Hepatic stellate cell (primary cell): Measurements from ENCODE around the gene ACSL4.
"Not testable (repeated sequence)": the region's sequence is repeated elsewhere in the genome, so short reads cannot be mapped to it uniquely, and the experiment has no call there.

ENCODE experiments used
- DNase-seq: peaks from one replicate; pipeline ENCODE4 v3.0.0; 2011; ENCODE audit warnings: low spot score

The ACSL4 gene

GRCh38 chrX:109728173-109728535 lies 4.9 kb downstream of the ACSL4 start:
- DNase-seq, result no peak

DNA sequence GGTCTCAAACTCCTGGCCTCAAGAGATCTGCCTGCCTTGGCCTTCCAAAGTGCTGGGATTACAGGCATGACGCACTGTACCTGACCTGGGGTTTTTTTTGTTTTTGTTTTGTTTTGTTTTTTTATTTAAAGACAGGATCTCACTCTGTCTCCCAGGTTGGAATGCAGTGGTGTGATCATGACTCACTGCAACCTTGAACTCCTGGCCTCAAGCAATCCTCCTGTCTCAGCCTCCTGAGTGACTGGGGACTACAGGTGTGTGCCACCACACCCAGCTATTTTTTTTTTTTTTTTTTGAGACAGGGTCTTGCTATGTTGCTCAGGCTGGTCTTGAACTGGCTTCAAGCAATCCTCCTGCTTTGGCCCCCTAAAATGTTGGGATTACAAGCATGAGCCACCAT lies 8.1 kb downstream of the ACSL4 start:
- DNase-seq, result not testable (repeated sequence)

- no peak for DNase-seq
These were observed 12.1 kb downstream of the ACSL4 start for GRCh38 chrX:109720947-109721346.

DNA sequence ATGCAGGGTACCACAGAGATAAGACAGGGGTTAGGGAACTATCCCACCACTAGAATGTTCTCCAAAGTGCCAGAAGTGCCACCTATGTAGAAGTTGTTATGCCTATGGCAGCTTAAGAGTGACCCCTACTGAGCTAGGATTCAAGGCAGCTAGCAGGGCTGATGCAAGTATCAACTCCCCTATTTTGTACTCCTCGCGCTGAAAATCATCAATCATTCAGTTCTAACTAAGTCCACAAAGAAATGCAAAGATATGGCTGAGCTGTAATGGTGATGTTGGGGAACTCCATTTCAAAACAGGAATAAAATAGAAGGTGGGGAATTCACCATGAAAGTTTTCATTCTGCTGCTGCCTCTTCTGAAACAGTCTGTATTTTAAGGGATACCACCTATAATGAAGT lies 13.8 kb downstream of the ACSL4 start:
- DNase-seq, result no peak

- no peak for DNase-seq
These were observed 16.5 kb downstream of the ACSL4 start for GRCh38 chrX:109716431-109717028.

DNA sequence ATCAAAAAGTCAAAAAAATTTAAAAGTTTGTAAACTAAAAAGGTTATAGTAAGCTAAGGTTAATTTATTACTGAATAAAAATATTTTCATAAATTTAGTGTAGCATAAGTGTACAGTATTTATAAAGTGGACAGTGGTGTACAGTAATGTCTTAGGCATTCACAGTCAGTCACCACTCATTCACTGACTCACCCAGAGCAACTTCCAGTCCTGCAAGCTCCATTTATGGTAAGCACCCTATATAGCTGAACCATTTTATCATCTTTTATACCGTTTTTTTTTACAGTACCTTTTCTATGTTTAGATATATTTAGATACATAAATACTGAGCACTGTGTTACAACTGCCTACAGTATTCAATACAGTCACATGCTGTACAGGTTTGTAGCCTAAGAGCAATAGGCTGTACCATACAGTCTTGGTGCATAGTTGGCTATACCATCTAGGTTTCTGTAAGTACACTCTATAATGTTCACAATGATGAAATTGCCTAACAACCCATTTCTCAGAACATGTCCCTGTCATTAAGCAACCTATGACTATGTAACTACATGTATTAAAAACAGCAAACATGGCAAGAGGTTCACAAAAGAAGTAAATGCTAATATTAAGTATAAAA lies 18.6 kb downstream of the ACSL4 start:
- no peak for DNase-seq

DNA sequence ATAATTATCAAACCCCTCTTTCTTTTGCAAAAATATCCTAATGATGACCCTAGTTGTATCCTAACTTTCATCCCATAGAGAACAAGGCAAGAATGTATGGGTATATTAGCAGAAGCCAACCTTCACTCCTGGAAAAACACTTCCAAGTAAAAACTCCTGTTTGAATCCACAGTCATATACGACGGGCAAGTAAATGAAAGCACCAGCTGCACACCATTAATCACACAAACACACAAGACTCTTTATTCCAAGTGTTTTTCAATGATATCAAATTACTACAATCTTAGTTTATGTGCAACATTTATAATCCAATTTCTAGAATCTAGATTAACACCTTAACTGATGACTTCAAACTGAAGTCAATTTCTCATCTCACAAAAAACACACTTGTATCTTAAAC lies 22.9 kb downstream of the ACSL4 start:
- no peak for DNase-seq

- peak; percentile 14 for DNase-seq
These were observed 23.9 kb downstream of the ACSL4 start for GRCh38 chrX:109709129-109709631.

DNA sequence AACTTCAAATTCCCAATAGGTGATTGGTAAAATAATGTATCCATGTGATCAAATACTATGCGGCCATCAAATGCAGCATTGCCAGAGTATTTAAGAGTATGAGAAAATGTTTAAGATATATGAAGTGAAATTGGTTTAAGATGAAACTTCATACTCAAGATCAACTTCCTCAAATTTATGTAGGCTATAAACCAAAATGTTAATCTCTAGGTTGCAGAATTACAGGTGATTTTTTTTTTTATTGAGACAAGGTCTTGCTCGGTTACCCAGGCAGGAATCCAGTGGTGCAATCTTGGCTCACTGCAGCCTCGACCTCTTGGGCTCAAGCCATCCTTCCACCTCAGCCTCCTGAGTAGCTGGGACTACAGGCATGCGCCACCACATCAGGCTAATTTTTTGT lies 25.3 kb downstream of the ACSL4 start:
- DNase-seq, result no peak

DNA sequence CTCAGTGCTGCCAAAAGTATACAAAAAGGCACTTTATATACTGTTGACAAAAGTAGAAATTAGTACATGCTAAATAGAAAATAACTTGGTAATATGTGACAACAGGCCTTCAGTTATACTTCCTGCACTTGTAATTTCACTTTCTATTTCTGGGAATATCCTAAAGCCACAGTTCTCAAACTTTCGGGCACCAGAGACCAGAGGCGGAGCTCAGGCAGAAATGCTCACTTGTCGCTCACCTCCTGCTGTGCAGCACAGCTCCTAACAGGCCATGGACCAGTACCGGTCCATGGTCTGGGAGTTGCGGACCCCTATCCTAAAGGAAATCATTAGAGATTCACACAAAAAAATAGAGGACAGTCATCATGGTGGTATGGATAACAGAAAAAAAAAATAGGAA lies 25.7 kb downstream of the ACSL4 start:
- no peak for DNase-seq

DNA sequence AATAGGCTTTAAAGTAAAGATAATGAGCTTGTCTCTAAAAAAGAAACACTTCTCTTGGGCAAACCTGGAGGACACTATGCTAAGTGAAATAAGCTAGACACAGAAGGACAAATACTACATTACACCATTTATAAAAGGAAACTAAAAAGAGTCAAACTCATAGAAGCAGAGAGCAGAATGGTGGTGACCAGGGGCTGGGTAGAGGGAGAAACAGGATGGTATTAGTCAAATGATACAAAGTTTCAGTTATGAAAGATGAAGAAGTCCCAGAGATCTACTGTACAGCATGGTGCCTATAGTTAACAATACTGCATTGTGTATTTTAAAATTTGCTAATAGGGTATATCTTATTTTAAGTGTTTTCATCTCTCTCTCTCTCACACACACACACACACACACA lies 28.5 kb downstream of the ACSL4 start:
- DNase-seq, result no peak

DNA sequence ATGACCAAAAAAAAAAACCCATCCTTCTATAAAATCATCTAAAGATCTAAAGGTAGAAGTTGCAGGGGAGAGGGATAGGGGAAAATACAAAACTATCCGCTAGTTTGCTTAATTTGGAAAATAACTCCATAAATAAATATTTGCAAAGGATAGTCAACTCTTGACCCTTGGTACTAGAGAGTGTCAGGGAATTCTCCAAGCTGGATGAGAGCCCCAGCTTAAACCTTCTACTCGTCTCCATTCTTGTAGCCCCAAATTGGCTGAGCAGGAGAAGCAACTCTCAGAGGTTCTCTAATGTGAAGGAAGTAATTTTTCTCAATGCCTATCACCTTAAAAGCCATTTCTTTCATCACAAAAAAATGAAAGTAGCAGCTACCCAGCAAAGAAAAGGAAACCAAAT lies 35.2 kb downstream of the ACSL4 start:
- DNase-seq, result no peak

DNA sequence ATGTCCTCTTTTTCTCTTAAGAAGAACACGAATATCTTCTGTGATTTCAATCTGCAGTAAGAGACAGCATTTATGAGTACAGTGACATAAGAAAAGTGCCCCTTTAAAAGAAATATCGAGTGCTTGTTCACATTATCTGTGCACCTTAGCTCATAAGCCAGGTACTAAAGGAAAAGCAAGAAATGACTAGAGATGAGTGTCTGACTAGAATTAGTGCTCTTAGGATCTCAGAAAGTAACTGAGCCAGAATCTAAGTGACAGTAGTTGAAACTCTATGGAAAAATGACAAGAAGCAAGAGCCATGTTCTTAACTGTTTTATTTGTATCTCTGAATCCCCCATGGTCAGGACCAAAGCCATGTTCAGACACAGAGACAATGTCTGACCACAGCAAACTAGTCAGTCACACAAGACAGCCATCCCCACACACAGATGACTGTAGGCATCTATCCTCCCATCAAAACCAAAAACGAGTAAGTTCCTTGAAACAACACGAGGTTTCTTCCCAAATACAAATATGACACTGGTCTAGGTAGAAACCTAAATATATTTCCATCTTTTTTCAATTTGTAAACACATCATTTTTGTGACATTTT lies 36.8 kb downstream of the ACSL4 start:
- DNase-seq, result no peak

- no peak for DNase-seq
These were observed 37.4 kb downstream of the ACSL4 start for GRCh38 chrX:109695637-109696036.

- DNase-seq, result no peak
These were observed 41.3 kb downstream of the ACSL4 start for GRCh38 chrX:109691752-109692151.

GRCh38 chrX:109691277-109691676 lies 41.8 kb downstream of the ACSL4 start:
- DNase-seq, result no peak

- no peak for DNase-seq
These were observed 45.2 kb downstream of the ACSL4 start for GRCh38 chrX:109687903-109688302.

DNA sequence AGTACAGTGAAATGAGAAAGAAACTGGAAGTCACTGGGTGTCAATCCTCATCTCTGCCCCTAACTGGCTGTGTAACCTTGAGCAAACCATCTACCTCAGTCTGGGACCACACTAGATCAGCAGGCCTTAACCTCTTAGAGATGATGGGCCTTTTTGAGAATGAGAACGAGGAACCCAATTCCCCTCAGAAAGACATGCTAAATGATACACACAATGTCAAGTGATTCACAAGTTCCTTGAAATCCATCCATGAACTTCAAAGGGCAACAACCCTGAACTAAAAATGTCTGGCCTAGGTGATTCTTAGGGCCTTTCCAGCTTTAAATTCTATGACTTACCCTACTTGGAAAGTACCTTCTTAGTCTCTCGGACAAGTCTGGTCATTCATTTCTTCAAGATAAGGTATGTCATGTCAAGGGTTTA lies 47.4 kb downstream of the ACSL4 start:
- no peak for DNase-seq

GRCh38 chrX:109684136-109684535 lies 48.9 kb downstream of the ACSL4 start:
- DNase-seq, result no peak

DNA sequence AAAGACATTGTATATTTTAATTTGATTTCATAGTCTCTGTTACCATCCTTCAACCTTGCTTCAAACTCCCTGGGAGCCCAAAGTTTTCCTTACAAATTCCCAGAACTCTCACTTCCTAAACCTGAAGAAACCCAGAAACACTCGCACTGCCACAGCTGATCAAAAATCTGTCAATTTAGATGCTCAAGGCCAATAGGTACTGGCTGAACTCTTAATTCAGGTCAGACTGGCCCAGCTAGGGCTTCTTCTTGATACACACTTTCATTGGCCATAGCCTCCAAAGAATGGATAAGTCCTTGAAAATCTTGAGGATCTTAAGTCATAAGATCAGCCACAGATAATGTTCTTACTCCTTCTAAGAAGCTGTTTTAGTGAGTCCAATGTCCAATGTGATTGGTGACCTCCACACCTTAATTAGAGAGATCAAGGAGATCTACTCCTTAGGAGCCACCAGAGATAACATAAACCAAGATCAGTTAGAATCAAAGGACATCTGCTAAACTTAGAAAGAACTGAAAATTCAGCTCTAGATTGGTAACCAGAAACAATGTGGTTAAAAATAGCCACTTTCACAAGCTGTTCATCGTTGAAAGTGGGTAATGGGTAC lies 51.5 kb downstream of the ACSL4 start:
- no peak for DNase-seq

GRCh38 chrX:109679820-109680219 lies 53.2 kb downstream of the ACSL4 start:
- DNase-seq, result no peak

DNA sequence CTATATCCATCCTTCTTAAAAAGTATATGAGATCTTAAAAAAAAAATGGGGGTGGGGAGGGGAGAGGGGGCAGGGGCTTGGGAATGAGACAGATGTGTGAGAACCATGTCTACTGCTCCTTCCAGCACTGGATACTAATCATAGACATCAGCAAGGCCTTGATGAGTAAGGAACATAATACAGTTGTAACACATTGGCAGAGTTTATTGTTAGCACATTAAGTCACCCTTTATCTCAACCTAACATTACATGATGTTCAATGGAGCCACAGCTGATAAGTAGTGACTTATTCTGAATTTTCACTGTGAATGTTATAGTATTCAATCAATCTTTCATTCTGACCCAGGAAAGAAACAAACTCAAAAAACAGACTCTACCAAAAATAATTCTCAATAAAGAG lies 60.8 kb downstream of the ACSL4 start:
- DNase-seq, result no peak

DNA sequence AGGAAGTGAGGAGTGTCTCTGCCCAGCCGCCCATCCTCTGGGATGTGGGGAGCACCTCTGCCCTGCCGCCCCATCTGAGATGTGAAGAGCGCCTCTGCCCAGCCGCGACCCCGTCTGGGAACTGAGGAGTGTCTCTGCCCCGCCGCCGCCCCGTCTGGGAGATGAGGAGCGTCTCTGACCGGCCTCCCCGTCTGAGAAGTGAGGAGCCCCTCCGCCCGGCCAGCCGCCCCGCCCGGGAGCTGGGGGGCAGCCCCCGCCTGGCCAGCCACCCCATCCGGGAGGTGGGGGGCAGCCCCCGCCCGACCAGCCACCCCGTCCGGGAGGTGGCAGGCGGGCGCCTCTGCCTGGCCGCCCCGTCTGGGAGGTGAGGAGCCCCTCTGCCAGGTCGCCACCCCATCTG lies 61.9 kb downstream of the ACSL4 start:
- DNase-seq, result not testable (repeated sequence)
